ENCODE measurements around the gene TRPV2.

- TF ChIP-seq POLR2AphosphoS5 (IDR thresholded peaks at IDR 0.05; ENCODE audit: low read depth, low read length) (no peak), POLR2A (IDR thresholded peaks at IDR 0.05; ENCODE audit: low read depth, low read length) (no peak), TAF1 (IDR thresholded peaks at IDR 0.05; ENCODE audit: borderline replicate concordance, low read depth, low read length) (no peak)
These were observed 16.8 kb upstream of the TRPV2 start for GRCh38 chr17:16398270-16399267.
